ENCODE results near the gene OLAH. TPM values are rescaled to one million over a fixed set of nuclear protein-coding genes. Genes with fewer than 3 reads are reported as not detected.

Gene OLAH
- total and polyA plus RNA-seq, 4 donors, result 1.1 to 4.4 (median 2.5) TPM; not detected in 1

DNA sequence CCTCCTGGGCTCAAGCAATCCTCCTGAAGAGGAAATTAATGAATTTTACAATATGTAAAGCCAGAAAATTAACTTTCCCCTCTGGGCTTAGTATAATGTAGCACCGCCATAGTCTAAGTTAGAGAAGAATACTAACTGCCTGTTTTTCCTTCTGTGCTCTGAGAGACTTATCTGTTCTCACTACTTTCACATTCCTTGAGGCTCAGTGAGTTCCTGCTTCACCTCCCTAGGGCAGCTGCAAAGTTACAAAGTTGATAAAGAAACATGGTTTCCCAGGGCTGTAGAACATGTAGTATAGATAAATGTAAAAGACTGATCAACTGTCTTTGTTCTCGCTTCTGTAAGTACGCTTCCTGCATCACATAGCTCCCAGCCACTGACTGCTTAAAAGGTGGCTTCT, 16.0 kb upstream of the OLAH start:
- H3K4me3 ChIP-seq (ENCODE audit: low read length in 2 of 2), result no peak overlapping the region
- H3K9me3 ChIP-seq (ENCODE audit: control insufficient read depth, low read length), result no peaks in the 10 kb centered on the region
- no peaks in the 10 kb centered on the region for H3K4me1 ChIP-seq (ENCODE audit: control insufficient read depth in 1 of 2, insufficient read depth in 2 of 2, low read length in 2 of 2)
- no peak for ATAC-seq (ENCODE audit: low FRiP score)
- intact Hi-C loops (cut with DNase I), result no loop called here
- no peaks in the 10 kb centered on the region for H3K27me3 ChIP-seq (ENCODE audit: control insufficient read depth in 1 of 2, insufficient read depth in 2 of 2, low read length in 1 of 2)
- H3K27ac ChIP-seq (ENCODE audit: low read depth in 1 of 2, low read length in 2 of 2), result no peak overlapping the region
- WGBS, 2 donors, result 54 to 69% methylated on average over 3 of the region's 3 CpGs
- H3K36me3 ChIP-seq (ENCODE audit: control insufficient read depth in 1 of 2, insufficient read depth in 2 of 2, low read length in 1 of 2), result no peaks in the 10 kb centered on the region
- no peak for DNase-seq

DNA sequence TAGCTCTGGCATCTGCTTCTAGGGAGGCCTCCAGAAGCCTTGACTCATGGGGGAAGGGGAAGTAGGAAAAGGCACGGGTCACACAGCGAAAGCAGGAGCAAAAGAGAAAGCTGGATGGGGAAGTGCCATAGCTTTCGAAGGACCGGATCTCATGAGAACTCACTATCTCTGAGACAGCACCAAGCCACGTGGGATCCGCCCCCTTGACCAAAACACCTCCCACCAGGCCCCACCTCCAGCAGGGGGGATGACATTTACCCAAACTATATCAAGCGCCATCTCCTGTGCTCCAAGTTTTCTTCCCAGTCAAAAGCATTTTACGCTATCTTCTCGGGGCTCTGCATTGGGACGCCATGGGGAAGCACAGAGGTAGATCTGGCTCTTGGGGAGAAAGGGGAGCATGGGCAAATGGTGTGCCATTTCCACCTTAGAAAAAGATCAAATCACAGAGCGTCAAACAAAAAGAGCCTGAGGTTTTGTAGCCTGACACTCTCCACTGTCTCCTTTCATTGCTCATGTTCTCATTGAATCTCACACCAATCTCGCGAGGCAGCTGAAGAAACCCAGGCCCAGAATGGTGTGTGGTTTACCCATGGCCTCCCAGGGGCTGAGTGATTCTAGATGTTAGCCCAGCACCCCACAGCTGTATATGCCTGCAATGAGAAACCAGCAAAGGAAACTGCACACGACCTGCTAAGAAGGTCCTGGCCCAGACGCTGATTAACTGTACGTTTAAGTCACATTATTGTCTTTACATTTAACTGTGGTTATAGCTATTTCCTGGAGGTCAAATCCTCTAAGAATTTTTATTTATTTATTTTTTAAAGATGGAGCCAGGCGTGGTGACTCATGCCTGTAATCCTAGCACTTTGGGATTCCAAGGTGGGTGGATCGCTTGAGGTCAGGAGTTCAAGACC, 8.1 kb upstream of the OLAH start:
- Histone ChIP-seq H3K27me3 (ENCODE audit: control insufficient read depth in 1 of 2, insufficient read depth in 2 of 2, low read length in 1 of 2) (no peaks in the 10 kb centered on the region), H3K9me3 (ENCODE audit: control insufficient read depth, low read length) (no peaks in the 10 kb centered on the region), H3K4me1 (ENCODE audit: control insufficient read depth in 1 of 2, insufficient read depth in 2 of 2, low read length in 2 of 2) (no peaks in the 10 kb centered on the region), H3K4me3 (ENCODE audit: low read length in 2 of 2) (no peak overlapping the region), H3K36me3 (ENCODE audit: control insufficient read depth in 1 of 2, insufficient read depth in 2 of 2, low read length in 1 of 2) (no peaks in the 10 kb centered on the region), H3K27ac (ENCODE audit: low read depth in 1 of 2, low read length in 2 of 2) (no peak overlapping the region)
- ATAC-seq (ENCODE audit: low FRiP score) (no peak), DNase-seq (peak in 1 of 2 donors; percentile 57)
- intact Hi-C loops (cut with DNase I), result no loop called here
- 87 to 89% methylated on average over 18 of the region's 18 CpGs for WGBS, 2 donors

DNA sequence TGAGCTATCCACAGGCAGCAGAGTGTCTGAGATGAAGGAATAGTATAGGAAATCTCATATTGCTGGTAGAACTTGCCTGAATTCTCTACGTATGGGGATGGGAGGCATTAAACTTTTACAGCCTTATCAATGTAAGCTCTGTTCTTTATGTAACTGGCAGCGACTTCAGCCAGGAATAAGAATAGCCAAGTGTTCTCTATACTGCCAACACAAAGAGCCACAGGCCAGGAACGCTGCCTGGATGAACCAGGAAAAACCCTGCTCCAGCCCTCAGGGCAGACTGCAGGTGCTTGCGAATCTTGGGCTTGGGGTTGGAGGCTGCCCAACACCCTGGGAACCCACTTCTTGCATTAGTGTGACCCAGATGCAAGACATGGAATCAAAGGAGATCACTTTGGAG, 6.1 kb upstream of the OLAH start:
- Histone ChIP-seq H3K36me3 (ENCODE audit: control insufficient read depth in 1 of 2, insufficient read depth in 2 of 2, low read length in 1 of 2) (no peaks in the 10 kb centered on the region), H3K4me1 (ENCODE audit: control insufficient read depth in 1 of 2, insufficient read depth in 2 of 2, low read length in 2 of 2) (no peaks in the 10 kb centered on the region), H3K27me3 (ENCODE audit: control insufficient read depth in 1 of 2, insufficient read depth in 2 of 2, low read length in 1 of 2) (no peaks in the 10 kb centered on the region), H3K4me3 (ENCODE audit: low read length in 2 of 2) (no peak overlapping the region), H3K27ac (ENCODE audit: low read depth in 1 of 2, low read length in 2 of 2) (no peak overlapping the region), H3K9me3 (ENCODE audit: control insufficient read depth, low read length) (no peaks in the 10 kb centered on the region)
- ATAC-seq (ENCODE audit: low FRiP score), result no peak
- 13 to 19% methylated on average over 4 of the region's 4 CpGs for WGBS, 2 donors
- intact Hi-C loops (cut with DNase I), result no loop called here
- DNase-seq, result no peak

DNA sequence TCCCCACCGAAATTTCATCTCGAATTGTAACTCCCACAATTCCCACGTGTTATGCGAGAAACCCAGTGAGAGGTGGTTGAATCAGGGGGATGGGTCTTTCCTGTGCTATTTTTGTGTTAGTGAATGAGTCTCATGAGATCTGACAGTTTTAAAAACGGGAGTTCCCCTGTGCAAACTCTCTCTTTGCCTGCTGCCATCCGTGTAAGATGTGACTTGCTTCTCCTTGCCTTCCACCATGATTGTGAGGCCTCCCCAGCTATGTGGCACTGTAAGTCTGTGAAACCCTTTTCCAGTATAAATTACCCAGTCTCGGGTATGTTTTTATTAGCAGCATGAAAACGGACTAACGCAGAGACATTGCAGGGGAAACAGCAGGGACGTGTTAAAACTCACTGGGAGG, 5.3 kb upstream of the OLAH start:
- no peak for ATAC-seq (ENCODE audit: low FRiP score)

DNA sequence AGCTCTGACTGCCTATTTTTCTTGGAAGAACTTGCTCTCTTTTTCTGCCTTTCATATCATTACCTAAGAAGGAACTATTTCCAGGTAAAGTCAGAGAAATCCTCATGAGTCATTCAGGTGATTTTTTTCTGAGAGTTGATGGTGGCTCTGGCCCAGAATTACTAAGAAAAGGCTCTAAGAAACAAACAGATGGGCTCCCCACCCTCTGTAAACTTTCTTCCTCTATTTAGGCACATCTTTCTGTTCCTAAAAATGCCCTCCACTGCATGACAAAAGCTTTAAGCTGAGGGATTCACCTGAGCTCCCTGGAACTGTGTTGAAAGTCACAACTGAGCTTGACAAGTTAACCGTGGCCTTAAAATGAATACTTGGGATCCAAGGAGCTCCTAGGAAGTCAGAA, 1.6 kb downstream of the OLAH start:
- no peak overlapping the region for H3K27ac ChIP-seq (ENCODE audit: low read depth in 1 of 2, low read length in 2 of 2)
- no peaks in the 10 kb centered on the region for H3K9me3 ChIP-seq (ENCODE audit: control insufficient read depth, low read length)
- ATAC-seq (ENCODE audit: low FRiP score) (no peak), DNase-seq (no peak)
- no peak overlapping the region for H3K4me3 ChIP-seq (ENCODE audit: low read length in 2 of 2)
- intact Hi-C loops (cut with DNase I), result no loop called here
- H3K27me3 ChIP-seq (ENCODE audit: control insufficient read depth in 1 of 2, insufficient read depth in 2 of 2, low read length in 1 of 2), result no peaks in the 10 kb centered on the region
- 91 to 94% methylated on average over 1 of the region's 1 CpG for WGBS, 2 donors
- peaks cover 2 to 3% of the 10 kb centered on the region in 2 donors for H3K4me1 ChIP-seq (ENCODE audit: control insufficient read depth in 1 of 2, insufficient read depth in 2 of 2, low read length in 2 of 2)
- no peaks in the 10 kb centered on the region for H3K36me3 ChIP-seq (ENCODE audit: control insufficient read depth in 1 of 2, insufficient read depth in 2 of 2, low read length in 1 of 2)

More for the DNA sequence above, 5.3 kb upstream of the OLAH start:
- H3K27me3 ChIP-seq (ENCODE audit: control insufficient read depth in 1 of 2, insufficient read depth in 2 of 2, low read length in 1 of 2), result no peaks in the 10 kb centered on the region
- no peak for DNase-seq
- intact Hi-C loops (cut with DNase I), result no loop called here
- WGBS, 2 donors, result 76 to 82% methylated on average over 10 of the region's 10 CpGs
- no peak overlapping the region for H3K27ac ChIP-seq (ENCODE audit: low read depth in 1 of 2, low read length in 2 of 2)
- no peaks in the 10 kb centered on the region for H3K36me3 ChIP-seq (ENCODE audit: control insufficient read depth in 1 of 2, insufficient read depth in 2 of 2, low read length in 1 of 2)
- H3K9me3 ChIP-seq (ENCODE audit: control insufficient read depth, low read length), result no peaks in the 10 kb centered on the region
- no peak overlapping the region for H3K4me3 ChIP-seq (ENCODE audit: low read length in 2 of 2)
- H3K4me1 ChIP-seq (ENCODE audit: control insufficient read depth in 1 of 2, insufficient read depth in 2 of 2, low read length in 2 of 2), result no peaks in the 10 kb centered on the region

DNA sequence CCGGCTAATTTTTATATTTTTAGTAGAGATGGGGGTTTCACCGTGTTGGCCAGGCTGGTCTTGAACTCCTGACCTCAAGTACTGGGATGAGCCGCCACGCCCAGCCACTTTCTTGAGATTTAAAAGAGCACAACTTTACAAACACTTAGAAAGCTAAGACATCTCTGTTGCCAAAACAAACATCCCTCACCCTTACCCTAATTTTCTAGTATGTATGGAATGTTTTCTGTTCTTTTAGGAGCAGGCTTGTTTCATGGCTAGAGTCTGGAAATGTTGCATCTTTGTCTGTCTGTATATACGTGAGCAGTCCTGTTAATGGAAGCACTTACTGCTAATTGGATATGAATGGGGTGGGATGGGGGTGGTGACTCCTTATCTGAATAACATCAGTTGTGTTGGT, 2.9 kb downstream of the OLAH start:
- 11 to 12% methylated on average over 5 of the region's 5 CpGs for WGBS, 2 donors
- H3K4me1 ChIP-seq (ENCODE audit: control insufficient read depth in 1 of 2, insufficient read depth in 2 of 2, low read length in 2 of 2), result peaks cover 2 to 3% of the 10 kb centered on the region in 2 donors
- peak overlapping the region in 1 of 2 donors; percentile 98 for H3K27ac ChIP-seq (ENCODE audit: low read depth in 1 of 2, low read length in 2 of 2)
- no peak for ATAC-seq (ENCODE audit: low FRiP score)
- H3K4me3 ChIP-seq (ENCODE audit: low read length in 2 of 2), result no peak overlapping the region
- no peaks in the 10 kb centered on the region for H3K36me3 ChIP-seq (ENCODE audit: control insufficient read depth in 1 of 2, insufficient read depth in 2 of 2, low read length in 1 of 2)
- DNase-seq, result no peak
- no peaks in the 10 kb centered on the region for H3K27me3 ChIP-seq (ENCODE audit: control insufficient read depth in 1 of 2, insufficient read depth in 2 of 2, low read length in 1 of 2)
- H3K9me3 ChIP-seq (ENCODE audit: control insufficient read depth, low read length), result no peaks in the 10 kb centered on the region
- intact Hi-C loops (cut with DNase I), result no loop called here

DNA sequence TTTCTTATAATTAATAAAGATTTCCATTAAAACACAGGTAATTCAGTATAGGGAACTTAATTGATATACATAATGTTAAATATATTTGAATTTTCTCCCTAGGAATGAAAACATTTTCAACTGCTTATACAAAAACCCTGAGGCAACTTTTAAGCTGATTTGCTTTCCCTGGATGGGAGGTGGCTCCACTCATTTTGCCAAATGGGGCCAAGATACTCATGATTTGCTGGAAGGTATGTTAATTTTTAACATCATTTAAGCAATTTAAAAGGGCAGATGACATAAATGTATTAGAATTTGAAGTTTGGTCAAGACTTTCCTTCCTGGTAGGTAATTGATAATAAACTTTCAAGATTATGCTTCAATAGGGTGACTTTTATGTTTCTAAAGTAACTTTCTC, 5.8 kb downstream of the OLAH start:
- Histone ChIP-seq H3K9me3 (ENCODE audit: control insufficient read depth, low read length) (no peaks in the 10 kb centered on the region), H3K4me1 (ENCODE audit: control insufficient read depth in 1 of 2, insufficient read depth in 2 of 2, low read length in 2 of 2) (peaks cover 2 to 3% of the 10 kb centered on the region in 2 donors), H3K27me3 (ENCODE audit: control insufficient read depth in 1 of 2, insufficient read depth in 2 of 2, low read length in 1 of 2) (no peaks in the 10 kb centered on the region), H3K4me3 (ENCODE audit: low read length in 2 of 2) (no peak overlapping the region), H3K27ac (ENCODE audit: low read depth in 1 of 2, low read length in 2 of 2) (no peak overlapping the region), H3K36me3 (ENCODE audit: control insufficient read depth in 1 of 2, insufficient read depth in 2 of 2, low read length in 1 of 2) (no peaks in the 10 kb centered on the region)
- DNase-seq, result no peak
- no peak for ATAC-seq (ENCODE audit: low FRiP score)
- intact Hi-C loops (cut with DNase I), result no loop called here

DNA sequence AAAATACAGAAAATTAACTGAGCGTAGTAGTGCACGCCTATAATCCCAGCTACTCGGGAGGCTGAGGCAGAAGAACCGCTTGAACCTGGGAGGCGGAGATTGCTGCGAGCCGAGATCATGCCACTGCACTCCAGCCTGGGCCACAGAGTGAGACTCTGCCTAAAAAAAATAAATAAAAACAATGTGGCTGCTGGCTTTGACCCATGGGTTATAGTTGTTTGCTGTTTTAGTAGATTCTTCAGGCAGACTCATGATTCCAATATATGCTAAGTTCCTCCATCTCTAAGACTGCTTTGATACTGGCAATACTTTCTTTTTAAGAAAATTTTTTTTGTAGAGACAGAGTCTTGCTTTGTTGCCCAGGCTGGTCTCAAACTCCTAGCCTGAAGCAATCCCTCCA, 8.4 kb downstream of the OLAH start:
- no peaks in the 10 kb centered on the region for H3K4me1 ChIP-seq (ENCODE audit: control insufficient read depth in 1 of 2, insufficient read depth in 2 of 2, low read length in 2 of 2)
- DNase-seq, result no peak
- H3K27ac ChIP-seq (ENCODE audit: low read depth in 1 of 2, low read length in 2 of 2), result no peak overlapping the region
- H3K9me3 ChIP-seq (ENCODE audit: control insufficient read depth, low read length), result no peaks in the 10 kb centered on the region
- intact Hi-C loops (cut with DNase I), result no loop called here
- H3K36me3 ChIP-seq (ENCODE audit: control insufficient read depth in 1 of 2, insufficient read depth in 2 of 2, low read length in 1 of 2), result no peaks in the 10 kb centered on the region
- 82% methylated on average over 7 of the region's 7 CpGs for WGBS, 2 donors
- H3K27me3 ChIP-seq (ENCODE audit: control insufficient read depth in 1 of 2, insufficient read depth in 2 of 2, low read length in 1 of 2), result no peaks in the 10 kb centered on the region
- H3K4me3 ChIP-seq (ENCODE audit: low read length in 2 of 2), result no peak overlapping the region
- no peak for ATAC-seq (ENCODE audit: low FRiP score)

DNA sequence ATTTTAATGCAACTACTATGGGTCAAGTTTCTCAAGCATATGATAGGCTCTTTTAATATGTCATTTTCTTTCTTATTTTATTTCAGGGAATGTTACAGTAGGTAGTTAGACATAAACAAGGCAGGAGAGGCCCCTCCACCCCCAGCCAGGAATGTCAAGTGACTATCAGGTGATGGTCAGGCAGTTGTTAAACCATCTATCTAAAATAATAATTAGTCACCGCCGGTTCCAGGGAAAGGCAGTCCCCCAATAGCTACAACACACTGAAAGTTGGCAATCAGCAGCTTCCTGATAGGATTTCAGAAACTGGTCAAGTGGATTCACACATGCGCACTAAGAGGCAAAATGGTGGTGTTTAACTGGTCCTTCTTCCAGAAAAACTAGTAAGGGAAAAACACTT, 9.3 kb downstream of the OLAH start:
- ATAC-seq (ENCODE audit: low FRiP score) (no peak), DNase-seq (no peak)
- no peaks in the 10 kb centered on the region for H3K36me3 ChIP-seq (ENCODE audit: control insufficient read depth in 1 of 2, insufficient read depth in 2 of 2, low read length in 1 of 2)
- H3K27me3 ChIP-seq (ENCODE audit: control insufficient read depth in 1 of 2, insufficient read depth in 2 of 2, low read length in 1 of 2), result no peaks in the 10 kb centered on the region
- H3K27ac ChIP-seq (ENCODE audit: low read depth in 1 of 2, low read length in 2 of 2), result no peak overlapping the region
- no peak overlapping the region for H3K4me3 ChIP-seq (ENCODE audit: low read length in 2 of 2)
- no peaks in the 10 kb centered on the region for H3K9me3 ChIP-seq (ENCODE audit: control insufficient read depth, low read length)
- intact Hi-C loops (cut with DNase I), result no loop called here
- H3K4me1 ChIP-seq (ENCODE audit: control insufficient read depth in 1 of 2, insufficient read depth in 2 of 2, low read length in 2 of 2), result no peaks in the 10 kb centered on the region
- 88 to 91% methylated on average over 3 of the region's 3 CpGs for WGBS, 2 donors

Data from aorta (tissue), 5 donors.